DND-41 (cell line): ENCODE results near the gene CDKN2B.

Experiments
- ATAC-seq: fragments of 200-7000 bp; cut with Tn5 transposase; 3 replicates; pipeline ENCODE4 v1.9.1; 2021; ENCODE audit warnings: low read depth; ENCODE audit not compliant: insufficient read depth
- DNase-seq: peaks from one replicate; pipeline ENCODE4 v3.0.0-alpha.2; 2020
- H2AFZ ChIP-seq: 2 replicates; pipeline ENCODE4 v1.6.0; 2012; ENCODE audit warnings: low read depth, low read length
- H3K27ac ChIP-seq: 2 replicates; pipeline ENCODE4 v1.5.1; 2012; ENCODE audit warnings: low read length, inconsistent platforms
- H3K27me3 ChIP-seq: fragments of 200-600 bp; sonication (generic); 2 replicates; pipeline ENCODE4 v1.6.0; 2012; ENCODE audit warnings: low read length, mild to moderate bottlenecking, inconsistent platforms; ENCODE audit not compliant: insufficient read depth, poor library complexity
- H3K36me3 ChIP-seq: 2 replicates; pipeline ENCODE4 v1.5.1; 2012; ENCODE audit warnings: low read length, inconsistent platforms; ENCODE audit not compliant: insufficient read depth
- H3K4me1 ChIP-seq: 2 replicates; pipeline ENCODE4 v1.5.1; 2012; ENCODE audit warnings: mild to moderate bottlenecking, low read length; ENCODE audit not compliant: insufficient read depth
- H3K4me2 ChIP-seq: 2 replicates; pipeline ENCODE4 v1.6.0; 2012; ENCODE audit warnings: mild to moderate bottlenecking, moderate library complexity, low read length, inconsistent platforms; ENCODE audit not compliant: insufficient read depth
- H3K4me3 ChIP-seq, 2 experiments: fragments of 200-600 bp in 1 of 2; shearing (Covaris generic) in 1 of 2; 2 replicates each; pipeline ENCODE4 v1.5.1; 2012 to 2016; ENCODE audit warnings: inconsistent platforms in 2 of 2, low read length in 2 of 2, mild to moderate bottlenecking in 2 of 2, low read depth in 1 of 2, moderate library complexity in 1 of 2
- H3K79me2 ChIP-seq: 2 replicates; pipeline ENCODE4 v1.6.0; 2012; ENCODE audit warnings: low read length, inconsistent platforms; ENCODE audit not compliant: insufficient read depth
- H3K9ac ChIP-seq: 2 replicates; pipeline ENCODE4 v1.6.0; 2012; ENCODE audit warnings: low read depth, mild to moderate bottlenecking, inconsistent platforms, low read length, moderate library complexity
- H3K9me3 ChIP-seq: 2 replicates; pipeline ENCODE4 v1.5.1; 2012; ENCODE audit warnings: low read length, moderate library complexity, mild to moderate bottlenecking, inconsistent platforms; ENCODE audit not compliant: insufficient read depth, severe bottlenecking
- H4K20me1 ChIP-seq: 2 replicates; pipeline ENCODE4 v1.6.0; 2012; ENCODE audit warnings: low read length; ENCODE audit not compliant: insufficient read depth
- CTCF ChIP-seq: IDR thresholded peaks from 2 replicates; pipeline ENCODE4 v1.5.1; 2012; ENCODE audit warnings: borderline replicate concordance, low read length, moderate library complexity, mild to moderate bottlenecking; ENCODE audit not compliant: poor library complexity, severe bottlenecking; ENCODE audit errors: extremely low read depth
- EZH2 ChIP-seq: IDR thresholded peaks from 3 replicates; pipeline ENCODE4 v1.6.1; 2012; ENCODE audit warnings: borderline replicate concordance, low read depth, mild to moderate bottlenecking, moderate library complexity, low read length, inconsistent platforms; ENCODE audit not compliant: severe bottlenecking

CDKN2B gene

DNA sequence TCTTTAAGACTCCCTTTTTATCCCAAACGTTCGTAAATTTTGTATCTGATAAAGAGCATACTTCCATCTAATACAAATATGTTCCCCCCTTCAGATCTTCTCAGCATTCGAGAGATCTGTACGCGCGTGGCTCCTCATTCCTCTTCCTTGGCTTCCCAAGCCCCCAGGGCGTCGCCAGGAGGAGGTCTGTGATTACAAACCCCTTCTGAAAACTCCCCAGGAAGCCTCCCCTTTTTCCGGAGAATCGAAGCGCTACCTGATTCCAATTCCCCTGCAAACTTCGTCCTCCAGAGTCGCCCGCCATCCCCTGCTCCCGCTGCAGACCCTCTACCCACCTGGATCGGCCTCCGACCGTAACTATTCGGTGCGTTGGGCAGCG is 34.8 kb downstream of the CDKN2B start:
- H3K79me2 ChIP-seq = peaks cover 95% of the 10 kb centered on the region
- H3K4me3 ChIP-seq = peak overlapping the region; percentile 55 to 61
- H4K20me1 ChIP-seq = peaks cover 20% of the 10 kb centered on the region
- H3K9me3 ChIP-seq = no peaks in the 10 kb centered on the region
- peak overlapping the region; percentile 65 for H2AFZ ChIP-seq
- no peaks in the 10 kb centered on the region for H3K27me3 ChIP-seq
- peaks cover 56% of the 10 kb centered on the region for H3K4me1 ChIP-seq
- peaks cover 32% of the 10 kb centered on the region for H3K36me3 ChIP-seq
- peak; percentile 0; the same call in 1 of the 3 replicates for ATAC-seq
- TF ChIP-seq EZH2 (no peak), CTCF (no peak)
- peak overlapping the region; percentile 93 for H3K9ac ChIP-seq
- peak overlapping the region; percentile 68 for H3K4me2 ChIP-seq
- no peak for DNase-seq
- peak overlapping the region; percentile 100 for H3K27ac ChIP-seq

DNA sequence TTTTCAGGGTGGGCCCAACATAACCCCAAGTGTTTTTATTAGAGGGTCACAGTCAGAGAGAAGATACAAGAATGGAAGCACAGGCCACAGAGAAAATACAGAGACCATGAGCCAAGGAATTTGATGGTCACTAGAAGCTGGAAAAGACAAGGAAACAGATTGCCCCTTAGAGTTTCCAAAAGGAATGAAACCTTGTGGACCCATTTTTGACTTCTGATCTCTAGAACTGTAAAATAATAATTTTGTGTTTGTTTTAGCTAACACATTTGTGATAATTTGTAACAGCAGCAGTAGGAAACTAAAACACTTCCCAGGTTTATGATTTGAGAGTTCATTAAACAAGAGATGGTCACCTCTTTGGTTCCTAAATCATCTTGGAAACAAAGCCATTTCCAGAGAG is 36.7 kb downstream of the CDKN2B start:
- DNase-seq (no peak), ATAC-seq (no peak)
- no peaks in the 10 kb centered on the region for H3K27me3 ChIP-seq
- TF ChIP-seq EZH2 = no peak
- TF ChIP-seq CTCF = no peak
- H3K36me3 ChIP-seq = peaks cover 51% of the 10 kb centered on the region
- peak overlapping the region; percentile 68 for H3K4me2 ChIP-seq
- H4K20me1 ChIP-seq = peaks cover 20% of the 10 kb centered on the region
- H3K9me3 ChIP-seq = no peaks in the 10 kb centered on the region
- H3K4me3 ChIP-seq = peak overlapping the region; percentile 2 to 61; a peak in 2 of 4 replicates
- H3K27ac ChIP-seq = peak overlapping the region; percentile 27
- no peak overlapping the region for H2AFZ ChIP-seq
- peak overlapping the region; percentile 93 for H3K9ac ChIP-seq
- peaks cover 38% of the 10 kb centered on the region for H3K4me1 ChIP-seq
- H3K79me2 ChIP-seq = peaks cover 80% of the 10 kb centered on the region

DNA sequence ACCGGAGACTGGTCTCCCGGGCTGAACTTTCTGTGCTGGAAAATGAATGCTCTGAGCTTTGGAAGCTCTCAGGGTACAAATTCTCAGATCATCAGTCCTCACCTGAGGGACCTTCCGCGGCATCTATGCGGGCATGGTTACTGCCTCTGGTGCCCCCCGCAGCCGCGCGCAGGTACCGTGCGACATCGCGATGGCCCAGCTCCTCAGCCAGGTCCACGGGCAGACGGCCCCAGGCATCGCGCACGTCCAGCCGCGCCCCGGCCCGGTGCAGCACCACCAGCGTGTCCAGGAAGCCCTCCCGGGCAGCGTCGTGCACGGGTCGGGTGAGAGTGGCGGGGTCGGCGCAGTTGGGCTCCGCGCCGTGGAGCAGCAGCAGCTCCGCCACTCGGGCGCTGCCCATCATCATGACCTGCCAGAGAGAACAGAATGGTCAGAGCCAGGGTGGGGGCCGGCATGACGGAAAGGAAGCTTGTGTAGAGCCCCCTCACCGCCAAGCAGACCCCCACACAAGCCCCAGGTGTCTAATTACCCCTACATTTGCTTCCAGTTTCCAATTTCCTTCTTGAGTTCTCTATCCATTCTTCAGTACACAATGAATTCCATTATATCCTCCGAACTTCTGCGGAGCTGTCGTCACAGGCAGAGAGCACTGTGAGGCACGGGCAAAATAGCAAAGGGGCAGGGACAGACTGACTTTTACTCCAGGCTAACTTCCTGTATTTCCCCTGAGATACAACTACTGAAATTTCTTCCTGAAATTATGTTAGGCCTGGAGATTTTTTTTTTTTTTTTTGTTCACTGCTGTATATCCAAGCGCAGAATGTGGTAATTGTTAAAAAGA is 38.1 kb downstream of the CDKN2B start:
- no peak overlapping the region for H3K27ac ChIP-seq
- H2AFZ ChIP-seq = no peak overlapping the region
- TF ChIP-seq CTCF (no peak), EZH2 (no peak)
- no peaks in the 10 kb centered on the region for H3K9me3 ChIP-seq
- H3K27me3 ChIP-seq = no peaks in the 10 kb centered on the region
- no peak for ATAC-seq
- no peak overlapping the region for H3K4me3 ChIP-seq
- H3K4me1 ChIP-seq = peaks cover 25% of the 10 kb centered on the region
- peaks cover 20% of the 10 kb centered on the region for H4K20me1 ChIP-seq
- no peak for DNase-seq
- no peak overlapping the region for H3K9ac ChIP-seq
- no peak overlapping the region for H3K4me2 ChIP-seq
- H3K36me3 ChIP-seq = peaks cover 63% of the 10 kb centered on the region
- peaks cover 66% of the 10 kb centered on the region for H3K79me2 ChIP-seq
